ENCODE measurements around the gene LPCAT1. TPM values are rescaled to one million over a fixed set of nuclear protein-coding genes. Genes with fewer than 3 reads are reported as not detected.
A peak's percentile ranks its signal among the peaks of the same experiment; 100 is the strongest.

The LPCAT1 gene
- total and polyA plus RNA-seq, 2 of the 13 experiments (the other 11 are each of a cell fraction or from before 2014, with no cell fraction given): 29.8 to 90.6 TPM

- TF ChIP-seq CREB3 (CRISPR knock-in tag; IDR thresholded peaks at IDR 0.05): no peak
- TF ChIP-seq ZNF724P (CRISPR knock-in tag; IDR thresholded peaks at IDR 0.05; ENCODE audit: borderline replicate concordance): no peak
- TF ChIP-seq KDM2A (CRISPR knock-in tag; IDR thresholded peaks at IDR 0.05; ENCODE audit: borderline replicate concordance, low read depth): no peak; the same call in 1 of the 2 replicates
- TF ChIP-seq EHMT2 (IDR thresholded peaks at IDR 0.05; ENCODE audit: borderline replicate concordance, low read depth, low read length): no peak
- TF ChIP-seq GABPB1 (CRISPR knock-in tag; IDR thresholded peaks at IDR 0.05): 0 out of 2 replicates have a peak, but pooled peaks have one; percentile 23
- no peak for TF ChIP-seq CBX5 (CRISPR knock-in tag; IDR thresholded peaks at IDR 0.05; ENCODE audit: borderline replicate concordance)
- TF ChIP-seq ZNF564 (CRISPR knock-in tag; IDR thresholded peaks at IDR 0.05): no peak
- 0 out of 2 replicates have a peak, but pooled peaks have one; percentile 29 for TF ChIP-seq HNF4A (CRISPR knock-in tag; IDR thresholded peaks at IDR 0.05)
- TF ChIP-seq POGZ (CRISPR knock-in tag; IDR thresholded peaks at IDR 0.05): no peak
- TF ChIP-seq ZNF549 (CRISPR knock-in tag; IDR thresholded peaks at IDR 0.05): no peak
- no peak for TF ChIP-seq ETV5 (CRISPR knock-in tag; IDR thresholded peaks at IDR 0.05; ENCODE audit: borderline replicate concordance)
- TF ChIP-seq ZNF468 (CRISPR knock-in tag; IDR thresholded peaks at IDR 0.05): no peak
- no peak for TF ChIP-seq GTF2F1 (IDR thresholded peaks at IDR 0.05; ENCODE audit: low read length)
- no peak for TF ChIP-seq POGK (CRISPR knock-in tag; conservative IDR thresholded peaks at IDR 0.05)
- TF ChIP-seq ZNF740 (CRISPR knock-in tag; IDR thresholded peaks at IDR 0.05): no peak
- TF ChIP-seq BCL6 (CRISPR knock-in tag; IDR thresholded peaks at IDR 0.05): 0 out of 2 replicates have a peak, but pooled peaks have one; percentile 24
- no peak for TF ChIP-seq TEF (CRISPR knock-in tag; IDR thresholded peaks at IDR 0.05)
- TF ChIP-seq TBL1XR1 (IDR thresholded peaks at IDR 0.05; ENCODE audit: borderline replicate concordance, low read length, partially characterized antibody): no peak
- peak; percentile 44; the same call in 1 of the 2 replicates for TF ChIP-seq MAX (IDR thresholded peaks at IDR 0.05)
- TF ChIP-seq TBX2 (CRISPR knock-in tag; IDR thresholded peaks at IDR 0.05; ENCODE audit: borderline replicate concordance): no peak
- TF ChIP-seq ZNF333 (CRISPR knock-in tag; IDR thresholded peaks at IDR 0.05; ENCODE audit: borderline replicate concordance): no peak
- no peak for TF ChIP-seq ZNF850 (CRISPR knock-in tag; conservative IDR thresholded peaks at IDR 0.05)
- no peak for TF ChIP-seq ZSCAN29 (CRISPR knock-in tag; conservative IDR thresholded peaks at IDR 0.05)
- TF ChIP-seq CREB1 (IDR thresholded peaks at IDR 0.05): no peak
- no peak for TF ChIP-seq CREB1 (CRISPR knock-in tag; IDR thresholded peaks at IDR 0.05)
- TF ChIP-seq TEAD3 (CRISPR knock-in tag; optimal IDR thresholded peaks at IDR 0.05; ENCODE audit: borderline replicate concordance): no peak
Observed at GRCh38 chr5:1437226-1437829, 86.4 kb downstream of the LPCAT1 start (continued).

All from HepG2 (cell line).